HG02870 (cell line): Measurements from ENCODE around the gene LPIN1.

Experiments used
- ATAC-seq: cut with Tn5 transposase; IDR thresholded peaks from one replicate; pipeline ENCODE4 v1.9.1; 2021; ENCODE audit warnings: mild to moderate bottlenecking, moderate library complexity; ENCODE audit not compliant: unreplicated experiment

LPIN1 gene

GRCh38 chr2:11742702-11743357, 3.6 kb upstream of the LPIN1 start:
- no peak for ATAC-seq

- no peak for ATAC-seq
Measured at GRCh38 chr2:11743366-11743765, 3.1 kb upstream of the LPIN1 start.

GRCh38 chr2:11743846-11744553, 2.4 kb upstream of the LPIN1 start:
- peak; percentile 65 for ATAC-seq

GRCh38 chr2:11744631-11745394, 1.6 kb upstream of the LPIN1 start:
- ATAC-seq = no peak

GRCh38 chr2:11745613-11746375, 638 bp upstream of the LPIN1 start:
- ATAC-seq = no peak

- no peak for ATAC-seq
Measured at GRCh38 chr2:11746807-11747459, 501 bp downstream of the LPIN1 start.

GRCh38 chr2:11748018-11748860, 1.8 kb downstream of the LPIN1 start:
- ATAC-seq = no peak

GRCh38 chr2:11748861-11749645, 2.6 kb downstream of the LPIN1 start:
- ATAC-seq = no peak

- ATAC-seq = peak; percentile 15
Measured at GRCh38 chr2:11749646-11750349, 3.4 kb downstream of the LPIN1 start.

- ATAC-seq = peak; percentile 37
Measured at GRCh38 chr2:11750422-11750821, 4.0 kb downstream of the LPIN1 start.

- no peak for ATAC-seq
Measured at GRCh38 chr2:11750917-11751316, 4.5 kb downstream of the LPIN1 start.

- no peak for ATAC-seq
Measured at GRCh38 chr2:11752906-11753305, 6.5 kb downstream of the LPIN1 start.

GRCh38 chr2:11753452-11753885, 7.0 kb downstream of the LPIN1 start:
- peak; percentile 73 for ATAC-seq

- peak; percentile 27 for ATAC-seq
Measured at GRCh38 chr2:11753886-11754699, 7.7 kb downstream of the LPIN1 start.

GRCh38 chr2:11754700-11755015, 8.2 kb downstream of the LPIN1 start:
- no peak for ATAC-seq

GRCh38 chr2:11757101-11757500, 10.7 kb downstream of the LPIN1 start:
- ATAC-seq = no peak

GRCh38 chr2:11758187-11758586, 11.8 kb downstream of the LPIN1 start:
- ATAC-seq = no peak

GRCh38 chr2:11758647-11759046, 12.2 kb downstream of the LPIN1 start:
- no peak for ATAC-seq
